NCI-H128 (cell line): ENCODE data around the gene TBC1D22A.
"Not testable (repeated sequence)": the region's sequence is repeated elsewhere in the genome, so short reads cannot be mapped to it uniquely, and the experiment has no call there.

Experiments used
- DNase-seq: peaks from one replicate; lab custom pipeline; 2025; ENCODE audit not compliant: unreplicated experiment; lab: John Stamatoyannopoulos, UW

TBC1D22A gene

DNA sequence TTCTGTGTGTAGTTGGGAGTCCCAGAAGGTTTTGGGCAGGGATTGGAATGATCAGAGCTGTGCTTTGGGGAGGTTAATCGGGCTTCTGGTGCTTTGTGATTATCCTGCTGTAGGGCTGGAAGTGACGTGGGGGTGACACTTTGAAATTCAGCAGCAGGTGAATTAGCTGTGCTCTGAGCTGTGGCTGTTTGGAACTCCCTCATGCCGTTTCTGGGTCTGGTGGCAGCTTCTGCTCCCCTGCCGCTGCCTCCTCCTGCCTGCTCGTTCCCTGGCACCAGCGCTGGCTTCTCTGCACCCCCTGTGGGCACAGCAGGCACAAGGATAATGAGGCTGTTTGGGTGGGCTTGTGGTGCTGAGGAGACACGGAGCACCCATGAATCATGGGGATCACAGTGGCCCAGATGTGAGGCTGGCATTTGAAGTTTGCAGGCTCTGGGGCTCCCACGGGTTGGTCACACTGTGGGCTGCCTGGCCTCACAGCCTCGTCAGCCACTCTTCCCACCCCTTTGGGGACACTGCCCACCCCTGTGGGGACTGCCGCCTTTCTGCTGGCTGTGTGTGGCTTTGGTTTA is 49.7 kb downstream of the TBC1D22A start:
- DNase-seq, result no peak

DNA sequence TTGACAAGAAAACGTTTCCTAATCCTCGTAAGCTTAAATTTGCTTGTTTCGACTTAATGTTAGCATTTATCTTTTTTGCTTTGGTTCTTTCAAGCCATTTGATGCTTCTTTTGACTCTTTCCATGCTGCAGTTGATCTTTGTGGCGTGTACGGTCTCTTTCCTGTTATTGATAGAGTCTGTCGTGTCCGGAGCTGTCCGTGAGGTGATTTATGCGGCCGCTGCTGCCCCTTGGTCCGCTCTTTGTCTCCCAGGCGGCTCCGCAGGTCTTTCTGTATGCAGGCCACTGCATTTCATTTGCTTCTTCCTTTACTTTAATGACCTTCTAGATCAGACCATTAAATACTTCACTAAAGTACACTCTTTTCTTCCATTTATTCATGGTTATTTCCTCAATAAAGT is 50.3 kb downstream of the TBC1D22A start:
- DNase-seq, result no peak

DNA sequence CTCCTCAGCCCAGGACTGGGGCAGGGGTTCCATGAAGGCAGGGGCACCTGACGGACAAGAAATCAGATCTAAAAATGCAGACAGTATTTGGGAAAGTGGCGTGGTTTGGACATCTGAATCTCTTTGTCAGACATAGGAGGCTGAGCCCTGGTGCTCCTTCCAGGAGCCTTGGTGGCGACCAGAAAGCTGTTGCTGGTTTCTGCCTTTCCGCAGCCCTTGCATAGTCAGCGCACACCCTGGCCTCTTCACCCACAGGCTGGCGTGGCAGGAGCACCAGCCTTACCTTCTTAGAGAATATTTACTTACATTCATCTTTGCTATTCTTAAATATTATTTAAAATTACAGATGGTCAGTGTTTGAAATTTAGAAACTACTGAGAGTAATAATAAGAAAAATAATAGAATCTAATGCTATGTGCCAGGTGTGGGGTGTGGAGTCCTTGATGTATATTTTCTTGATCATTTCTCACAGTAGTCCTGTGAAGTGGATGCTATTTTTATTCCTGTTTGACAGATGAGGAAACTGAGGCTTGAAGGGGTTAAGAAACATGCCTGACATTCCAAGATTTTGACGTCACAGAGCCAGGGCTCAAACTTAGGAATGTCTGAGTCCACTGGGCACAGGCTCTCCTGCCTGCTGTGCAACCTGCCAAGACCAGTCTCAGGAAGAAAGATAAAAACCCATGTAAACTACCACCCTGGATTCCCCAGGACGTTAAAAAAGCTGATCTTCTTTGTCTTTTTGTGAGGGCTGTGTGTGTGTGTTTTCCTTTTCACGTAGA is 51.6 kb downstream of the TBC1D22A start:
- no peak for DNase-seq

DNA sequence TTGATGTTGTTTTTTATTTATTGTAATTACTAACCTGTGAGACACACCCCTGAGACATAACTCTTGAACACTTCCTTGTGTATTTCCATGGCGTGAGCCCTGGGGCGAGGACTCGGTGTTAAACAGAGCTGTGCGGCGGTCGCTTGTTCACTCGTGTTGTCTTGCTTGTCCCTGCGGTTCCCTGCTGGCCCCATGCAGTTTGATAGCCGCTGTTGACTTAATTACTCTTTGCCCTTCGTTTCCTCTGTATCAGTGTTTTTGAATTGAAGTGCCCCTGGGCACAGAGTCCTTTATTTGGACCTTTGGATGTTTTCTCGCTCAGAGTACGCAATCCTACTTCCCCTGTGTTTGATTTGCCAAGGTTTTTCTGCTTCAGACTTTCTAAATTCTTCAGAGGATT is 52.7 kb downstream of the TBC1D22A start:
- no peak for DNase-seq

DNA sequence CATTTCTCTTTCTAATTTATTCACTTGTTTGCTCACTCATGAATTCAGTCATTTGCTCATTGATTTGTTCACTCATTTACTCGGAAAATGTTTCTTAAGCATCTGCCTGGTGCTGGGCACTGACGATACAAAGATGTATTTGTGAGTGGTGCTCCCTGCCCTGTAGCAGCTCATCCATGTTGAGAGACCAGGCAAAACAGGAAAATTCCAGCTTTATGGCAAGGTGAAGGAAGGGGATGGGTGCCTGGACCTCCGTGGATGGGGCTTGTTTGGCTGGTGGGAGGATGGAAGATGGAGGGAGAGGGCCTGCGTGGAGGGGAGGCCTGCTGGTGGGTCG is 53.1 kb downstream of the TBC1D22A start:
- DNase-seq, result no peak

DNA sequence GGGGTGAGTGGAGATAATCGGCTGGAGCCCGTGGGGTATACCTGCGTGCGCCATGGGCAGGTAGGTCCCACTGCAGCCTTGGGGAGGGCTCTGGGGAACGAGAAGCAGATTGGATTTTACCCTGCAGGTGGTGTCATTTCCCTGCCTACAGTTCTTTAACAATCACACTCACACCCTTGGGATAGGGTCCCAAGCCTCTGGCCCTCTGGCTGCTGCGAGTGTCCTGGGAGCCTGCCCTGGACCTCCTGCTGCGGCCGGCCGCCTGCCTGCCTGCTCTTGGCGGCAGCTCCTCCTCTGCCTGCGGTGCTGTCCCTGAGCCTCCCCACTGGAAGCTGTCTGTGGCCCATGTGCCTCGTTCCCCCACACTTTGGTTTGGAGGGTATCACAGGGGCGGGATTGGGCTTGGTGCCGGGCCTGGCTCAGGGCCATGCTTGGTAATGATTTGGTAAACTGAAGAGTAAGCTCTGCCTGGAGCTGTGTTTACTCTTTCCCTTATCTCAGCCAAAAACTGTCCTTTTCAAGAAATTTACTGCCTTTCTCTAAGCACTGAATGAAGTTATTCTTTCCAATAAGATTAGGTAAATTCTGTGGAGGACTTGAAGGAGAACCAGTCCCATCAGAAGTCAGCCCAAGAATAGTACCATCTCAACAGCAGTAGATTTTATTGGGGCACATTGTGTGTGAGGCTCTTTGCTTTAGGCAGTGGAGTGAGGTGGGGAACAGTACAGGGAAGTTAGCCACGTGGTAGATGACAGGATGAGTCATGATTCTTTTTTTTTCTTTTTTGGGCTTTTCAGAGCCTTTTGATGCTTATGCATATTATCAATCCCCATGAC is 53.7 kb downstream of the TBC1D22A start:
- no peak for DNase-seq

DNA sequence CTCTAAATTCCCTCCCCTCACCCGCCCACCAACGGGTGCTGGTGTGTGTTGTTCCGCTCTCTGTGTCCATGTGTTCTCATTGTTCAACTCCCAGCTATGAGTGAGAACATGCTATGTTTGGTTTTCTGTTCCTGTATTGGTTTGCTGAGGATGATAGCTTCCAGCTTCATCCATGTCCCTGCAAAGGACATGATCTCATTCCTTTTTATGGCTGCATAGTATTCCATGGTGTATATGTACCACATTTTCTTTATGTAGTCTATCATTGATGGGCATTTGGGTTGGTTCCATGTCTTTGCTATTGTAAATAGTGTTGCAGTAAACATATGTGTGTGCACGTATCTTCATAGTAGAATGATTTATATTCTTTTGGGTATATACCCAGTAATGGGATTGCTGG is 54.9 kb downstream of the TBC1D22A start:
- not testable (repeated sequence) for DNase-seq

DNA sequence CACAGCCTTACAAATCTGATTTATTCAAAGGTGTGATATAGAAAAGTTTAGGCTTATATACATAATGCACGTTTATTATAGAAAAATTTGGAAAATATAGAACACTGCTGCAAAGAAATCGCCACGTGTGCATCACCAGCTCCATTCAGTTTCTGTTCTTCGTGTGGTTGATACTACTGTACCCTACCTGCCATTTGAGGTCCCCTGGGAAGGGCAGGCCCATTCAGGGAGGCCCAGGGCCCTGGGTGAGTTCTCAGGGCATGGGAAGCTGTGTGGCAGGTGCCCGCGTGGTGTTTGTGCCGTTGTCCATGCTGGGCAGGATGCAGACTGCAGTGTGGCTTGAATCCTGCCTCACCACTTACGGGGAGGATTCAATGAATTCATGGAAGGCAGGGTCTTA is 60.8 kb downstream of the TBC1D22A start:
- no peak for DNase-seq

DNA sequence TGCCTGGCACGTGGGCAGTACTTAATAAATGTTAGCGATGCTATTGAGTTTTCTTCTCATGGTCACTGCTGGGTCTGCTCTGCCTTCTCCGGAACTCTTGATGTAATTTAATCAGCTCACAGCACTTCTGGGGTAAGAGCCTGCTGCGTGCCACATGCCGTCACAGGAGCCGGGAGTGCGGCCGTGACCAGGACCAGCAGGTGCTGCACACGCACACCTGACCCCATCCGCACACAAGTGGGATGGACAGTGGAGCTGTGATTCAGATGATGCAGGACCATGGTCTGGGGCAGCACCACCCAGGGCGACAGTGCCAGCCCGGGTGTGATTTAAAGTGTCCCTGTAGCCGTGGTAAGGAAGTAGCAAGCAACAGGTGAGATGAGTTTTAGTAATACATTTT is 61.2 kb downstream of the TBC1D22A start:
- no peak for DNase-seq

DNA sequence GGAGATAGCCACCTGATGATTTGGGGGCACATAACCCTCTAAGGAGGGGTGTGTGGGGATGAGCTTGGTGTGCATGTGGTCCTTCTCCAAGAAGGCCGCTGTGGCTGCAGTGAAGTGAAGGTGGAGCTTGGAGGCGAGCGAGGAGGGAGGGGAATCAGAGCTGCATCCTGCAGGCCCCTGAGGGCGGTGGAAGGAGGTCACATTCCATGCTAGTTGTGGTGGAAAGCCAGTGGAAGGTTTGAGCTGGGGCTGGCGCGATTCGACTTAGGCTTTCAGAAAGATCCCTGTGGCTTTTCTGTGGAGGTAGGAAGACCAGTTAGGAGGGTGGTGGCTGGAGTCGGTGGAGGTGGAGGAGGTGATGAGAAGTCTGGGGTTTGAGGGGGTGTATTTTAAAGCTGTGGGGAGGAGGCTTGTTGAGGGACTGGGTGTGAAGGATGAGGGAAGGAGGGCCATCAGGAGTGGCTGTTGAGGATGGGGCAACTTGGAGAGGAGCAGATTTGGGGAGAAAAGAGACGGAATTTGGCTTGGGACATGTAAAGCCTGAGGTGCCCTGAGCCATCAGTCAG is 62.0 kb downstream of the TBC1D22A start:
- no peak for DNase-seq

DNA sequence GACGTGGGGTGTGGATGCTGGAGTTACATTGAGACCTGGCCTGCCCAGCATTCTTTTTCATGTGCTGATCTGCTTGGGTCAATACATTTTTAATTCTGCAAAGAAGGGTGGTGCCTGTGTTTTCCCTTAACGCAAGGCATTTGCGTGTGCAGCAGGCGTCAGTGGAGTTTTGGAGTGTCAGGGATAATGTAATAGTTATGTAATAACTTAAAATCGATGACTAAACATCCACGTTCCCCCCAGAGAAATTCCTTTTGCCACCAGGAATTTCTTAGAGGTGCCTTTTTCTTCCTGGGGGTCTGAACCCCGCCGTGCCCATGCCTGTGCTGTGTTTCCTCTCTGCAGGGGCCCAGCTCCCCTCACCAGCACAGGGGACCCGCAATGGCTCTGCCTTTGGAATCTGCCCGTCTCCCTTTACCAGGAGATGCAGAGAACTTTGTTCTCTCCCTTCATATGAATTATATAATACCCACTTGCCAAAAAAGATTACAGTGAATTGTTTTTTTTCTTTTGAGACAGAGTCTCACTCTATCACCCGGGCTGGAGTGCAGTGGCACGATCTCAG is 62.6 kb downstream of the TBC1D22A start:
- no peak for DNase-seq

DNA sequence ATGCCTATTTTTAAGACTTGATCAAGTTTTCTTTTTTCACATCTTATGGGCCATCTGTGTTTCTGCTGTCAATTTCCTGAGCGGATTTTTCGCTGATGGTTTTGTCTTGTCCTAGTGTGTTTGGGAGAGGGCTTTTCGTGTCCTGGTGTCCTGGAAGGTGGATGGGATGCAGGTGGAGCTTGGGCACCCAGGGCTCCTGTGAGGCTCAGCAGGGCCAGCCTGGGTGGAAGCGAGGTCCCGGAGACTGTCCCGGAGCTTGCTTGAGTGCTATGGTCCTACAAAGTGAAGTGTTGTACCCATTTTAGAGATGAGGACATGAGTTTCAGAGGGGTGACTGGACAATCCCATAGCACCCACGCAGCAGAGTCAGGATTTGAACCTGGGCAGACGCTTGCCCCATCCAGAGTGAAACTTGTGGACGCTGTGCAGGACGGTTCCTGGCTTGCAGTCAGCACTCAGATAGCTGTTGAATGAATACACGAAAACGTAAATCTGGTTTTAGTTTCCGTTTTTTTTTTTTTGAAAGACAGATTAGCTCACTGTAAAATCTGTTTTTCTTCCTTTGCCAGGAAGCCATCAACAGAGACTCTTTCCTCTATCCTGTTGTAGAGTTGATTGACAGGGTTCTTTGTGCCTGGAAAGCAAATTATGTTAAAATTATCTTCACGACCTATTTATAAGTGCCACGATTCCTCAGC is 64.1 kb downstream of the TBC1D22A start:
- no peak for DNase-seq

DNA sequence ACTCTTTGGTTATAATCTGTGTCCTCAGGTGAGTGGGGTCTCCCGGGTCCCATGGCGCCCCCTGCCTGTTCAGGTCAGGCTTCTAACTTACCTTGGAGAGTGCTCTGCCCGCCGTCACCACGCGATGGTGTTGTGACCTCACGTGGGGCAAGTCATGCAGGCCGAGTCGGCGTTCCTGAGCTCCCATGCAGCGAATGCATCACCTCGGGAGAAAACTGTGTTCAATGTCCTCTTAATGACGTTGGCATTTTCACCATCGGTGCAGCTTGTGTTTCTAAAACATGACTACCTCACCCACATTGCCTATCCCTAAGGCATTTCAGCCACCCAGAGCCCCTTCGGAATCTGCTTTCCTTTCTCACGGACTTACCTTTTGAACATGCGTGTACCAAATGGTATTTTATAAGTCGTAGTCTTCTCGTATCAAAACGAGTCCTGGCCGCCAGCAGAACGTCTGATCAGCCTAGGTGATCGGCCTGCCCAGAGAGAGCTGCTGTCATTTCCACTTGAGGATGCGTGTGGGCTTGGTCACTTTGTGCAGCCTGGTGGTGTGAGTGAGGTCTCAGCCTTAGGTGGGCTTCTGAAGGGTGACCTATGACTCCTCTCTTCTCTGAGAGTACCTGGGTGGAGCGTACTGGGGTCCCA is 64.8 kb downstream of the TBC1D22A start:
- no peak for DNase-seq

DNA sequence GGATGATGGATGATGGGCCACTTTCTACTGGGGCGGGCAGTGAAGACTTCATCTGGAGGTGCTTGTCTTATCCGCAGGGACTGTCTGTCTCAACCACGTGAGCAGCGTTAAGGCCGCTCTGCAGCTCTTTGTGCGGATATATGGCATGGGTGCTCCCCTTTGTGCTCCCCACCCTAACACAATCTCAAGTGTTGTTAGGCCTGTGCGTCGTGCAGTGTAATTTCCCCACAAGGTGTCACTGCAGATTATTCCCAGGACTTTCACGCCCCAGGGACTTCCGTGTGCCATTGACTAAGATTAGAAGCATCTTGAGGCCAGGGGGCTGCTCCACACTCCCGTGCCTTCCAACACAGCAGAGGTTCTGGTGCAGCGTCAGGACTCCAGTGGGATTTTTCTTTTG is 65.3 kb downstream of the TBC1D22A start:
- no peak for DNase-seq

DNA sequence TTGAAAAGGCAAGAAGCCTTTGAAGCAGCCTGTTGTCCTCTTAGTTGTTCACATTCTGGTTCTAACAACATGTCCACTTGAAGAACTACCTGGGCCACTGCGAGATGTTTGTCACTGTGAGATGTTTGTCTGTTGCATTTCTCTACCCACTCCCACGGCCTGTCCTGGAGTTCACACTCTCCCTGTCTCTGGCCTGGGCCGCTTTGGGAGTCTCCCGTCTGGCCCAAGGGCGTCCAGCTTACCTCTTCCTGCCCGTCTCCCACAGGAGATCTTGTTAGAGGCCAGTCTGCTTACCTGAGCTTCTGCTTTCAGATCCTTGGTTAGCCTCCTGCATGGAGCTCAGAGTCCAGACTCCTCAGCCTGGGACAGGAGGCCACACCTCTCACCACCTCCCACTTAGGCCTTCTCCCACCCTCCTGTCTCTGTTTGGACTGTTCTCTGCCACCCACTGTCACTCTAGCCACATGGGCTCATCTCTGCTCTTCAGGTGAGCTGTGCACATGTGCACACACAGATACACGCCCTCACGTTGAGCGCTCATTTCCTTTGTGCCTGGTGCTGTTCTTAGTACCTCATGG is 66.0 kb downstream of the TBC1D22A start:
- DNase-seq, result no peak

DNA sequence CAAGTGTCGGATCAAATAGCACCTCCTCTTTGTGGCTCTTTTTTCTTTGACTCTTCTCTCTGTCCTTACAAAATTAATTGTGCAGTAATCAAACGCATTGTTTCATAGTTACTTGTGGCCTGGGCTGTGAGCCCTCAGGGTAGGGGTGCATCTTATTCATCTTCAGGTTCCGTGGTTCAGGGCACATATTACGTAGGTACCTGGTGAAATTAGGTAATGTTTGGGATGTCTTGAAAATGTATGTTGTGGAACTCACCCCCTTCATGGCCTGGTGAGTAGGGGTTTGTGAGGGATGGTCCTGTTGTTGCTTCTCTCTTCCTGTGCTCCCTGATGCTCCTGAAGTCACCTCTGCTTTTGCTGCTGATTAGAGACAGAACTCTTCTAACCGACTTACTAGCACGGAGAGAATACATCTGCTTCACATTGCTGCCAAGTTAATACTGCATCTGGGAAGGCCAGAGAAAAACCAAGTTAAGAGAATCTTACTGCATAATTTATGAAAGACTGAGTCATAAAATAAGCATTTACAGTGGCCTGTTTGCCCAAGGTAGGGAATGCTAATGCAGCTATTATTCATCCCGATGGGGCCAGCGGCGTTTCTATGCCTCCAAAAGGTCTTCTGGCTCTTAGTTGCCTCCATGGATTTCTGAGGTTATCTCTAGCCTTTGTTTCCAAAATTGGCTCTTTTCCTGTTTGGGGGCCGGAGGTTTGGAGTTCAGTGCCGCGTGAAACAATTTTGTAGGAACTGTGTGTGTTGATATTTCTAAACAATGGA is 66.9 kb downstream of the TBC1D22A start:
- no peak for DNase-seq

DNA sequence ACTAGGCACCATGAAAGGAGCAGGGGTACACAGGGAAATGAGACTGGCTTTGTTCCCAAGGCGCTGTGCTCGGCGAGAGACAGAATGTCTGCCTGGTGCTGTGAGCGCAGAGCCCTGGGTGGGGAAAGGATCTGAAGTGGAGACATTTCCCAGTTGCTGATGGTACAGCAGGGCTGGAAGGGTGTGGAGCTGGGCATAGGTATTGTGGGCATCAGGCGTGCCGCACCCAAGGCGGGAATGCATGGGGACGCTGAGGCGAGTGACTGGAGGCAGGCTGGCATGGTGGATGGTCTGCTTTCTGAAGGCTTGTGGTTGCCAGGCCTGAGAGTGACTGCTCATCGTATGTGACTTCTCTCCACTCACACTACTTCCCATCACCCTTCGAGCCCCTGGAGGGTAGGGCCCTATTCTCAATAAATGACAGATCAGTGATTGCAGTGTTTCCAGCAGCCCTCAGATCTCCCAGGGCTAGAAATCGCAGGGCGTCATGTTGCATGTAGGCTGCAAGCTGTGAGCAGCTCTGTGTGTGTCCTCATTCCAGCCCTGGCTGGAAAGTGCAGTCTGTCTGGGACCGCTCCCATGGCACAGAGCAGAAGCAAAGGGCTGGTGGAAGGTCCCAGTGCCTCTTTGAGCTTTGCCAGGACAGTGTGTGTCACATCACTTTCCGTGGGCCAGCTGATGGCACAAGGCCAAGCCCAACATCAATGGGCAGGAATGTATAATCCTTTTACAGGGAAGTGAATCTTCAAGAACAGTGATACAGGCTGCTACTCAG is 67.7 kb downstream of the TBC1D22A start:
- no peak for DNase-seq

DNA sequence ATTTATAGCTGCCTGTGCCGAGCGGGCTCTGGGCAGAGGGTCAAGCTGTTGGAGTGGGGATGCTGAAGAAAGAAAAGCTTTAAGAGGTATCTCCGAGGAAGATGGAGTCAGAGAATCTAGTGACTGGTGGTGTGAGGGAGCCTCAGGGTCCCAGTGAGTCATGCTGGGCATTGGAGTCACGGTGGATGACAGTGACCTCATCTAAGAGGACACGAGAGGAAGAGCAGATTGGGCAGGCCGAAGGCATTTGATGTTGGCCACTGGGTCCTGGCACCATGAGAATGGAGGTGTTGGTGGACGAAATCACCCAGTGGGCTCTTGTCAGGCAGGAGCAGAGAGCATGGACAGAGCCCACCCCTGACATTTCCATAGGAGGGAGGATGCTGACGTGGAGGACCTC is 68.4 kb downstream of the TBC1D22A start:
- DNase-seq, result no peak

DNA sequence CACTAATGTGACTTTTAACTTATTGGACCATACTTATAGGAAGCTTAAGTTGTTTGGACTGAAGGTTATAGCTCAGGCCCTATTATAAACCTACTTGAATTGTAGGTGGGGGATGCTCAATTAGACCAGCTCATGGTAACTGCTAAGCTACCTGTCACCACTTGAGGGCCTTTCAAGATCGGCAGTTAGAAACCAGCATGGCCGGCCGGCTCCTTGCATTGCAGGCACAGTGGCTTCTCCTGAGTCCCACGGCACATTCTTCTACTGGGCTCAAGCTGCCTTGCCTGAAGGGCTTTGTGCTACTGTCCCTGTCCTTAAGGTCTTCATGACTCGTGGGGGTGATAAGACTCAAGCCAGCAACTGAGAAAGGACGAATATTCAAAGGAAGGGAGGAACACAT is 70.8 kb downstream of the TBC1D22A start:
- DNase-seq, result no peak
